Calu3 (cell line): ENCODE measurements around the gene XYLB. TPM values are rescaled to one million over a fixed set of nuclear protein-coding genes. Genes with fewer than 3 reads are reported as not detected.

ENCODE experiments used
- BruUV-seq: library from RNA; stranded (reverse); fragments of 400-500 nt; replicated peaks from 2 replicates; lab custom pipeline; 2021; lab: Mats Ljungman, UMichigan
- CTCF ChIA-PET: fragments of 300-600 bp; sonication (Branson Sonifier 250); formaldehyde crosslinking; loops from one replicate; lab custom pipeline; 2022; ENCODE audit warnings: antibody characterized with exemption; lab: Charles Lee
- DNase-seq: peaks from one replicate; pipeline ENCODE4 v3.0.0; 2022
- H3K27ac Mint-ChIP-seq: one replicate; pipeline ENCODE4 v1.8.0; 2022; ENCODE audit warnings: mixed read lengths; ENCODE audit not compliant: unreplicated experiment
- H3K27me3 Mint-ChIP-seq: one replicate; pipeline ENCODE4 v1.8.0; 2022; ENCODE audit warnings: mixed read lengths; ENCODE audit not compliant: unreplicated experiment
- H3K36me3 Mint-ChIP-seq: one replicate; pipeline ENCODE4 v1.8.0; 2022; ENCODE audit warnings: mild to moderate bottlenecking, moderate library complexity, mixed read lengths; ENCODE audit not compliant: insufficient read depth, unreplicated experiment
- H3K4me1 Mint-ChIP-seq: one replicate; pipeline ENCODE4 v1.8.0; 2022; ENCODE audit warnings: mild to moderate bottlenecking, low read depth, mixed read lengths; ENCODE audit not compliant: unreplicated experiment
- H3K4me3 Mint-ChIP-seq: one replicate; pipeline ENCODE4 v1.8.0; 2022; ENCODE audit warnings: mild to moderate bottlenecking, low read depth, moderate library complexity, mixed read lengths; ENCODE audit not compliant: unreplicated experiment
- H3K9me3 Mint-ChIP-seq: one replicate; pipeline ENCODE4 v1.8.0; 2022; ENCODE audit warnings: low read depth, mixed read lengths; ENCODE audit not compliant: unreplicated experiment
- CTCF ChIP-seq: fragments of 200-600 bp; IDR thresholded peaks from one replicate; pipeline ENCODE4 v1.8.0; 2022; ENCODE audit warnings: antibody characterized with exemption; ENCODE audit not compliant: unreplicated experiment
- intact Hi-C: fragments of 100-400 bp; cut with micrococcal nuclease; formaldehyde crosslinking; loops from one replicate; pipeline ENCODE4 v1.10.0; 2022; ENCODE audit not compliant: unreplicated experiment
- total RNA-seq: library from RNA; stranded (reverse); gene quantifications from 2 replicates; pipeline ENCODE4 v1.2.3, GENCODE V29; 2022

The XYLB gene
- total RNA-seq, 1 experiment from 2014 or later = 12.2 TPM

GRCh38 chr3:38362825-38363224 is 16.2 kb downstream of the XYLB start:
- H3K9me3 Mint-ChIP-seq = no peaks in the 10 kb centered on the region
- intact Hi-C loops = no loop called here
- no peak for DNase-seq
- no peaks in the 10 kb centered on the region for H3K27me3 Mint-ChIP-seq
- no peak for TF ChIP-seq CTCF
- no peaks in the 10 kb centered on the region for H3K4me1 Mint-ChIP-seq
- peaks cover 6% of the 10 kb centered on the region for H3K36me3 Mint-ChIP-seq
- BruUV-seq = no TSS peak
- H3K27ac Mint-ChIP-seq = no peak overlapping the region
- CTCF ChIA-PET = no interaction called here
- H3K4me3 Mint-ChIP-seq = no peak overlapping the region

DNA sequence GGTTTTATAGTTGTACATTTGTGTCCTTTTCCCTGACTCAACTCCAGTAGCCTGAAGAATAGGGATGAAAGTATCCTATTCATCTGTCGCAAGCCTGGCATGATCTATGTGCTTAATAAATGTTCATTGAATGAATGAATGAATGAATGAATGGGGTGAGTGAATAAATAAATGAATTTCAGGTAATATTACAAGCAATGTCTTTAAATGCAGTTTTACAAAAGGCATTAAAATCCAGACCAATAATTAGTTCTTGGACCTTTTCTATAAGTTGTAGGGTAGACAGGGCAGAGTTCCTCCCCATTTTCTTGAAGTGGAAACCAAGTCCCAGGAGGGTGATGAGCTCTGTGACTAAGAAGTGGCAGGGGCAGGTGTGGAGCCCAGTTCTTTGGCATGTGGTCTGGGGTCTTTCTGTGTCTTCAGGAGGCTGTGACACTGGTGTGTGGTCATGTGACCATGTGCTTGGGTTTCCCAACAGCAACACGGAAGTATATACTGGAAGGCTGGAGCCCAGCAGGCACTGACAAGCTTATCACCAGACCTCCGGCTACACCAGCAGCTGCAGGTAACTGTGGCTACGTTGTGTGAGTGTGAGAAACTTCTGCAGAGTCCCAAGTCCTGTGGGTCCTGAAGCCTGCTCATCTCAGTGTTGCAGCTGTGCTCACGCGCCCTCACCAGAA is 18.3 kb downstream of the XYLB start:
- Mint-ChIP-seq H3K4me1 (no peaks in the 10 kb centered on the region), H3K27ac (no peak overlapping the region), H3K4me3 (no peak overlapping the region), H3K27me3 (no peaks in the 10 kb centered on the region), H3K36me3 (peaks cover 6% of the 10 kb centered on the region), H3K9me3 (no peaks in the 10 kb centered on the region)
- BruUV-seq = no TSS peak
- intact Hi-C loops = no loop called here
- CTCF ChIA-PET = interaction anchor here (1.1 kb wide), 1 partner anchor 18 kb away, joined by 3 read pairs; the partner anchor contains the start of gene XYLB
- no peak for TF ChIP-seq CTCF
- no peak for DNase-seq

GRCh38 chr3:38365469-38366062 is 19.0 kb downstream of the XYLB start:
- Mint-ChIP-seq H3K4me3 (no peak overlapping the region), H3K27ac (no peak overlapping the region), H3K36me3 (peaks cover 12% of the 10 kb centered on the region), H3K27me3 (no peaks in the 10 kb centered on the region), H3K4me1 (no peaks in the 10 kb centered on the region), H3K9me3 (no peaks in the 10 kb centered on the region)
- no TSS peak for BruUV-seq
- DNase-seq = no peak
- no peak for TF ChIP-seq CTCF
- CTCF ChIA-PET = interaction anchor here (1.1 kb wide), 1 partner anchor 19 kb away, joined by 3 read pairs; the partner anchor contains the start of gene XYLB
- intact Hi-C loops = no loop called here

DNA sequence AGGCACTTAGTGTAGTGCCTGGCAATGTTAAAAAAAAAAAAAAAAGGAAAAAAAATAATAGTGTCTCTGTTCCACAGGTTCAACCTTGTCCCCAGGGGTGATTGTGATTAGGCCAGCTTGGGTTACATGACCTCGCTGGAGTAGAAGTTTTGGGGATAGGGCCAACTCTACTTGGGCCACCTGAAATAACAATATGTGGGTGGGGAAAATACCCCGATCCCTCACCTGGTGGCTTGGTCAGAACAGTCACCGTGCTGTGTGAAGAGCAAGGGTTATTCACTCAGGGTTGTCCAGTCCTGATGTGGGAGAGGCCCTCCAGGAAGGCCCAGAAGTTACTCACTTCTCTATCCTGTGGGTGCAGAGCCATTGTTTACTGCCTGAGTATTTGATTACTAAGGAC is 19.5 kb downstream of the XYLB start:
- CTCF ChIA-PET = interaction anchor here (1.1 kb wide), 1 partner anchor 20 kb away, joined by 3 read pairs; the partner anchor contains the start of gene XYLB
- TF ChIP-seq CTCF = no peak
- intact Hi-C loops = no loop called here
- H3K27me3 Mint-ChIP-seq = no peaks in the 10 kb centered on the region
- DNase-seq = no peak
- peaks cover 17% of the 10 kb centered on the region for H3K36me3 Mint-ChIP-seq
- no peak overlapping the region for H3K4me3 Mint-ChIP-seq
- H3K27ac Mint-ChIP-seq = no peak overlapping the region
- BruUV-seq = no TSS peak
- H3K4me1 Mint-ChIP-seq = no peaks in the 10 kb centered on the region
- no peaks in the 10 kb centered on the region for H3K9me3 Mint-ChIP-seq
